AG09319 (cell line): ENCODE results near the gene IL11.

Experiments used
- DNase-seq: peaks from one replicate; pipeline ENCODE4 v3.0.0-alpha.2; 2010; ENCODE audit warnings: low read depth; ENCODE audit errors: extremely low read depth
- CTCF ChIP-seq: IDR thresholded peaks from 2 replicates; pipeline ENCODE4 v1.5.1; 2011; ENCODE audit warnings: low read depth, mild to moderate bottlenecking, inconsistent platforms, low read length, moderate library complexity

Gene IL11

GRCh38 chr19:55350620-55351315 is 19.5 kb downstream of the IL11 start:
- no peak for DNase-seq
- no peak for TF ChIP-seq CTCF

- no peak for TF ChIP-seq CTCF
- DNase-seq, result no peak
Observed at GRCh38 chr19:55348317-55349034, 21.8 kb downstream of the IL11 start.

GRCh38 chr19:55347442-55348009 is 22.7 kb downstream of the IL11 start:
- no peak for TF ChIP-seq CTCF
- DNase-seq, result no peak

- no peak for TF ChIP-seq CTCF
- DNase-seq, result no peak
Observed at GRCh38 chr19:55346725-55347441, 23.4 kb downstream of the IL11 start.

GRCh38 chr19:55345818-55346724 is 24.2 kb downstream of the IL11 start:
- no peak for TF ChIP-seq CTCF
- DNase-seq, result no peak

- no peak for TF ChIP-seq CTCF
- no peak for DNase-seq
Observed at GRCh38 chr19:55345101-55345817, 25.0 kb downstream of the IL11 start.
